NCI-H2196 treated with DMSO at 0.1 percent for 48 hours (cell line): ENCODE measurements around the gene ZIC2.
"Not testable (repeated sequence)": the region's sequence is repeated elsewhere in the genome, so short reads cannot be mapped to it uniquely, and the experiment has no call there.

Experiments used
- DNase-seq: peaks from one replicate; lab custom pipeline; 2025; ENCODE audit not compliant: unreplicated experiment; lab: John Stamatoyannopoulos, UW

Gene ZIC2

GRCh38 chr13:99981735-99982035, at the start of gene ZIC2:
TSS of gene ZIC2 (plus strand) at chr13:99981784. CDS start at chr13:99982065, 281 bp downstream.
- DNase-seq, result no peak

DNA sequence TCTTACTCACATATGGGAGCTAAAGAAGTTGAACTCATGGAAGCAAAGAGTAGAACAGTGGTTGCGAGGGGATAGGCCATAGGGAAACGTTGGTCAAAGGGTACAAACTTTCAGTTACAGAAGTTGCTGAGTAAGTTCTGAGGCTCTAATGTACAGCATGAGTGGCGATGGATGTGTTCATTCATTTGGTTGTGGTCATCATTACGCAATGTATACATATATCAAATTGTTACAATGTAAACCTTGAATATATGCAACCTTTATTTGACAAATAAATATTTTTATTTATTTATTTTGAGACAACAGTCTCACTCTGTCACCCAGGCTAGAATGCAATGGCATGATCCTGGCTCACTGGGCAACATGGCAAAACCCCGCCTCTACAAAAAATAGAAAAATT, 48.7 kb upstream of the ZIC2 start:
- no peak for DNase-seq

- DNase-seq, result no peak
Observed at GRCh38 chr13:99935772-99936171, 45.8 kb upstream of the ZIC2 start.

DNA sequence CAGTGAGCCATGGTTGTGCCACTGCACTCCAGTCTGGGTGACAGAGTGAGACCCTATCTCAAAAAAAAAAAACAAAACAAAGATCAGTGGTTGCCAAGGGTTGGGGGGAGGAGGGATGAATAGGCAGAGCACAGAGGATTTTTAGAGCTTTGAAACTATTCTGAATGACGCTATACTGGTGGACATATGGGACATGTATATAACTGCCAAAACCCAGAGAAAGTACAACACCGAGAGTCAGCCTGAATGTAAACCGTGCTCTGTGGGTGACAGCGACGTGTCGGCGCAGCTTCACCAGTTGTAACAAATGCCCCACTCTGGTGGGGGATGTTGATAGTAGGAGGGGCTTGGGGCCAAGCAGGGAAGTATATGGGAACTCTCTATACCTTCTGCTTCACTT, 42.9 kb upstream of the ZIC2 start:
- DNase-seq, result no peak

- no peak for DNase-seq
Observed at GRCh38 chr13:99941086-99941485, 40.5 kb upstream of the ZIC2 start.

DNA sequence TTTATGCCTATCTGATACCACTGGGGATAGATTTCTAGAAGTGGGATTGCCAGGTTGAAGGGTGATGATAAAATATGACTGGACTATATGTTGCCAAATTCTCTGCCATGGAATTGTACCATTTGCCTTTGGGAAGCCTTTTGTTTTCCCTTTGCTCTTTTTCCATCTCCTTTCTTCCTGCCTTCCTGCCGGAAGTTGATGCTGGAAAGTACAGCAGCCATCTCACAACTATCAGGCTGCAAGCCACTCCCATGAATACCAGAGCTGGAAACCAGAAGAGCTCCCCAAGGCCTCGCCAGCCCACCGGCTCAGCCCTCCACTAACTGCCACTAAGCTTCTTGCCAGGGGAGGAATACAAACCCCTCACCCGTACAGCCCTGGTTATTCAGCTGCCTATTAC, 39.7 kb upstream of the ZIC2 start:
- no peak for DNase-seq

DNA sequence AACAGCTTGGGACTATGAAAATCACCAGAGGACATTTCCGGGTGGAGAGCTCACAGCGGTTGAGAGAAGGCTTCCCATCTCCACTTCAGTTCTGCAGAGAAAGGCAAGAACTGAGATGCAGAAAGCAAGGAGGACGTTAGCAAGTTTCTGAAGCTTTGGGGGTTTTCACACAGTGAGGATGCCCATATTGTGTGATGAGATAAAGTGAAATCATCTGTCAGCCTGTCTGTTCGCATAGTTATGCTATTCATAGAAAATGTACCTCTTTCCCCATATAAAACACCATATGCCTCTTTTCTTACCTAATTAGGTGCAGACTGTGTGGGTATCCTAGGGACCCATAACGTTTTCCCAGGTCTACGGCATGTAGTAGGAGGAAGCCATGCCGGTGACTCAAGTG, 37.5 kb upstream of the ZIC2 start:
- DNase-seq, result no peak

- no peak for DNase-seq
Observed at GRCh38 chr13:99944606-99945005, 37.0 kb upstream of the ZIC2 start.

GRCh38 chr13:99945515-99945914, 36.1 kb upstream of the ZIC2 start:
- not testable (repeated sequence) for DNase-seq

GRCh38 chr13:99947666-99948065, 33.9 kb upstream of the ZIC2 start:
- DNase-seq, result no peak

DNA sequence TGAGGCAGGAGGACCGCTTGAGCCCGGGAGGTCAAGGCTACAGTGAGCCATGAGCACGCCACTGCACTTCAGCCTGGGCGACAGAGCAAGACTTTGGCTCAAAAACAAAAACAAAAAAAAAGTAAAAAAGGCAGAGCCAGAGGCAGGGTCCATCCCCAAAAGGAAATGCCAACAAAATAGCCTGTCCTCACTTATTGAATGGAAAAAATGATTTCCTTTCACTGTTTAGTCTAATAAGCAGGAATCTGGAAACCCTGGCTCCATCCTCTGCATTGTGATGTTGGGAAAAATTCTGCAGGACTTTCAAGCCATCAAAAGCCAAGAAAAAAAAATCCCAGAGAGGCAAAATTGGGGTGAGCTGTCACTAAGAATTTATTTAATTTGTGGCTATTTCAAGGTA, 33.2 kb upstream of the ZIC2 start:
- DNase-seq, result no peak

DNA sequence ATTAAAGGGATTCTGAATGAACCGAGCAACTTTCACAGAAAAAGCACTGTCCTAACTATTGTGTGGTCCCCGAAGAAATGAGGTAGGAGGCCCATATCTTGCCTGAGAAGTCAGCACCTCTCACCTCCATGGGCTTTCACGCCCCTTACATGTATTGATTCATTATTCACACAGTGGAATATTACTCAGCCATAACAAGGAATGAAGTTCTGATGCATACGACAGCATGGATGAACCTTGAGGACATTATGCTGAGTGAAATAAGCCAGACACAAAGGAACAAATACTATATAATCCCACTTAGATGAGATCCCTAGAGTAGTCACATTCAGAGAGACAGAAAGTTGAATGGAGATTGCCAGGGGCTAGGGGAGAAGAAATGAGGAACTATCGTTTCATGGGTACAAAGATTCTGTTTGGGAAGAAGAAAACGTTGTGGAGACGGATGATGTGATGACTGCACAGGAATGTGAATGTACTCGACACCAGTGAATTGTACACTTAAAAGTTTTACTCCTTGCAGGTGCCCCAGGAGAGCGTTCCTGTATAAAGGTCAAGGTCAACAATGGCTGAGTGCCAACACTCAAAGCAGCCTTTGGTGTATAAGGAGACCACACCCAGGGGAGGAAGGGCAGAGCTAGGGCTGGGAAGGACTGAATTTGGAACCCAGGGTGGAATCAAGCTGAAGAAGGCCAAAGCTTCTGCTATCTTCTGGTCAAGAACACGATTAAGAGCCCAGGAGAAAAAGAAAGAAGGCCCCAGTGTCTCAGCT, 32.5 kb upstream of the ZIC2 start:
- no peak for DNase-seq

DNA sequence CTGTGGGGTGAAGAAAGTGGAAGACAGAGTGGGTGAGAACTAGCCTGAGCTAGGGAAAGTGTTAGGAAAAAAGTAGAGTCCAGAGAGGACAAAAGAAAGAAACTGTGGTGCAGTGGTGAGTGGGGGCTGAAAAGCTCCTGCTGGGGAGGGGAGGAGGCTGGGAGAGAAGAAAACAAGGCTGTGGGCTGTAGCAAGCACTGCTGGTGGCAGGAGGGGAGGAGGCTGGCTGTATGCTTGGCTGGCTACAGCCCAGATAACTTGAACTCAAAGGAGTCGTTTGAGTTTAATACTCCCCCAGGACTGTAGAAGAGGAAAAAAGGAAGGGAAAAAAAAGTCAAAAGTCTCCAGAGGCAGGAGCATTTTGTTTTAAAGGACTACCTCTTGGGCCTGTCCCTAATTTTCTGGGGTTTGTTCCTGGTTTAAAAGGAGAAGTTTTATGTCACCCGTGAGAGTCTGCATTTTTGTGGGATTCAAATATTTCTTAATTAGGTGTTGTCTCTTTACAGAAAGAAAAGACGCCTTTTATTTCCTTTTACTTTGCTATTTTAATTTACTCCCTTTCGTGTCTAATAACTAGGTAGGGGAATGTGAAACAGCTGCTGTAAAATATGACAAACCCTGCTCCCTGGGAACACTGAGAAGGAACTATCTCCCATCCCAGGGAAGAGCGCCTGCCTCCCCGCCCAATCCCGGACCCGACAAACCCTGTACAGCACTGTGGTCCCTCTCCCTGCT, 31.7 kb upstream of the ZIC2 start:
- no peak for DNase-seq

DNA sequence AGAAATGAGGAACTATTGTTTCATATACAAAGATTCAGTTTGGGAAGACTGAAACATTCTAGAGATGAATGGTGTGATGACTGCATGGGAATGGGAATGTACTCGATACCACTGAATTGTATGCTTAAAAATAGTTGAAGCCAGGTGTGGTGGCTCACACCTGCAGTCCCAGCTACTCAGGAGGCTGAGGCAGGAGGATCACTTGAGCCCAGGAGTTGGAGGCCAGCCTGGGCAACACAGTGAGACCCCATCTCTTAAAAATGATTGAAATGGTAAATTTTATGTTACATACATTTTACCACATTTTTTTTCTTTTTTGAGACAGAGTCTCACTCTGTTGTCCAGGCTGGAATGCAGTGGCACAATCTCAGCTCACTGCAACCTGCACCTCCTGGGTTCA, 29.9 kb upstream of the ZIC2 start:
- DNase-seq, result not testable (repeated sequence)

DNA sequence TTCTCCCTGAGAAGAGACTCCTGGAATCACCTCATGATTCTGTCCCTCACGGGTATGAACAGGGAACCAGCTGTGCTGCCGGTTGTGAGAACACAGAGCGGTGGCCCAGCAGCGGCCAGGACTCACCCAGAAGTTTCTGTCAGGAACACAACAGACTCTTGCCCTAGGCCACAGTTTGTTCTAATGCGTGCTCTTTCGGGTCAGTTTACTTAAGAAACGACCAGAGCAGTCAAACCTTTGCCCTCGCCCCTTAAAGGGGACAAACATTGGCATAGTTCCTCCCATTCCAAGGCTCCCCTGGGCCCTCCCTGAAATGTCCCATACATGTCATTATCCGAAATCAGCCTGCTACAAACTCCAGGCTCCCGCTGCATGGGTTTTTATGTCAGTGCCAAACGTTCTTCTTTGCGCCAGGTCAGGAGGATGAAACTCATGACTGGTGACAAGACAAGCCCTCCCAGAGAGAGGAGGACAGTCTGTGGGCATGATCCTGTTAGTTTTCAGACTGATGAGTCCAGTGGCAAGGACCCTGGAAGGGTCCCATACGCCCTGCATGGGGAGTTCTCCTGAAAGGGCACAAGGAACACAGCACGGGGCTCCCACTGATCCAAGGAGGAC, 28.3 kb upstream of the ZIC2 start:
- no peak for DNase-seq

DNA sequence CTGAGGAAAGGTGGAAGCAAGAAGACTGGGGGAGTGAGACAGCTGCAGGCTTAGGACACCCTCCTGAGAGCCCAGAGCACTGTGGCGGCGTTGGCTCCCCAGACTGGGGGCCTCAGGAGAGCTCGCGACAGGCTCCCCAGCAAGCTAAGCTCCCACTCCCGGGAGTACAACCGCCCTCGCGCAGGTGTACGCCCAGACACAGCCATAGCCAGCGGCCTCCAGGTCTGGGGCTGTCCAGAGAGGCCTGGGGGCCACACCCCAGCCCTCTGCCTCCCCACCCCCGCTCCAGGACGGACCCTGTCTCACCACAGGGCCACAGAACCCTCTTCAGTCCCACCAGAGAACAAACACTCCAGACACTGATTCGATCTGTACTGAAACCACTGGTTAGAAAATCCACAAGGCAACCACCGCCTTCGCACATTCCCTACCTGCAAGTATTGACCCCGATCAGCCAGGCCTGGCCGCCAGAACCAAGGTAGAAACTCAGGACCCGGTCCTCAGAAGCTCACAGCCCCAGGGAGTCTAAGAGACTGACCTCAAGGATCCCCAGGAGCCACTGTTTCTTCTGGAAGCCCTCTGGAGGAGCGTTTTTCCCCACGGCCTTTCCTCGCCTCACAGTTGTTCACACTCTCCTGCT, 26.4 kb upstream of the ZIC2 start:
- DNase-seq, result no peak

DNA sequence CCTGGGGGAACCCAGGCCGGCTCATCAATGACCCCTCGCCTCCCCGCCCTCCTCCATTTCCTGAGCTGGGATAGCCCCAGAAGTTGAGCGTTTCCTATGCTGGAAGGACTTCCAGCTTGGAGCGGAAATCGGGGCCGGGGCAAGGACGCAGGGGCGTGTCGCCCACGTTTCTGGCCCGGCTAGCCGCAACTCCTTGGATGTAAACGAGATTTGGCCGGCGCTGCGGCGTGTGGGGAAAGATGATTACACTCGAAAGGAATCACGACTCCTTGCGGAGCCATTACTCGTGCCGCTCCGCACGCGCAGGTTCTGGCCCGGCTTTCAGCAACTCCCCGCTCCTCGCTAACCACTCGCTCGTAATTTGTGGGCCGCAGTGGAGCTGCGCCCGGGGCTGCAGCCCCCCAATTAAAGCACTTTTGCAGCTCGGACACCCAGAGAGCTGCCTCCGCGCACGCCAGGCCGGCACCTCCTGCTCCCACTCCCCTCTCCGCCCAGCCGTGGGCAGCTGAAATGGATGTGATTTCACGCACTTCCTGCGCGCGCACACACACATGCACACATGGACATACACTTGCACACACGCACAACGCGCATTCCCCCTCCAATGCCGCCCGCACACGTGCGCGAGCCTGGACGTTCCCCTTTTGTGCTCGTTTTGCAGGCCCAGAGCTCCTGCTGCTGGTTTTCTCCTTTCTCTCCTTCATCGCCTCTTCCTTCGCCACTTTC, 25.7 kb upstream of the ZIC2 start:
- DNase-seq, result no peak

DNA sequence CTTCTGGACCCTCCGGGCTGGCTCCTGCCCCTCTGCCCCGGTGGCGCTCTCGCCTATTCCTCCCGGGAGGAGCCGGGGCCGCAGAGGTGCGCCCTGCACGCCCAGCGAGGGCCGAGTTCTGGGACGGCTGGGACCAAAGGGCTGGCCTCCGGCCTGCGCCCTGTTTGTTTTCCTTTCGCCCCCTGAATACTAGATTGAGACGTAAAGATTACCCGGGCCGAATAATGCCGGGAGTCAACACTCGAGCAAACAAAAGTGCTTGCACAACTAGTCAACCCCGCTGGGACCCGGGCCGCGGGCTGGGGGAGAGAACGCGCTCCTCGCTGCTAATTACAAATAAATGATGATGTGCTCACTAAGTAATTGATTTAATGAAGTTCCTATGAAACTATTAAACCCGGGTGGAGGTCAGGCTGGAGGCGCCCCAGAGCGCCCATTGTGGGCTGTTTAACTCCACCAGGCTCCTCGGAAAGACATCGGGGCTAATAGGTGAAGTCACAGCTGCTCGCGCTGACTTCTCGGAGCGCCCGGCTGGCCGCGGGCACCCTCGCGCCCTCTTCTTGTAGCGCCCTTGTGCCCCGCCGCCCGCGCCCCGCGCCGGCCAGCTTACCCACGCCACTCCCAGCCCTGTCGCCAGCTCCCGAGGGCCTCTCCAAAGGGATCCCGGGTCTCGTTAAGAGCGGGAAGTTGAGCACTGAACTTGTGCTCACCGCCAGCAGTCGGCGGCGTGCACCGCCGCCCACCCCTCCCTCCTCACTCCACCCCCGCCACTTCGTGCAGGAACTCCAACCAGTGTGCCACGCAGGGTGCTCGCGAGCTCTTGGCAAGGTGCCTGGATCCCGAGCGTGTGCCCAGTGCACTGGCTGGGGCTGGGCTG, 24.9 kb upstream of the ZIC2 start:
- no peak for DNase-seq

DNA sequence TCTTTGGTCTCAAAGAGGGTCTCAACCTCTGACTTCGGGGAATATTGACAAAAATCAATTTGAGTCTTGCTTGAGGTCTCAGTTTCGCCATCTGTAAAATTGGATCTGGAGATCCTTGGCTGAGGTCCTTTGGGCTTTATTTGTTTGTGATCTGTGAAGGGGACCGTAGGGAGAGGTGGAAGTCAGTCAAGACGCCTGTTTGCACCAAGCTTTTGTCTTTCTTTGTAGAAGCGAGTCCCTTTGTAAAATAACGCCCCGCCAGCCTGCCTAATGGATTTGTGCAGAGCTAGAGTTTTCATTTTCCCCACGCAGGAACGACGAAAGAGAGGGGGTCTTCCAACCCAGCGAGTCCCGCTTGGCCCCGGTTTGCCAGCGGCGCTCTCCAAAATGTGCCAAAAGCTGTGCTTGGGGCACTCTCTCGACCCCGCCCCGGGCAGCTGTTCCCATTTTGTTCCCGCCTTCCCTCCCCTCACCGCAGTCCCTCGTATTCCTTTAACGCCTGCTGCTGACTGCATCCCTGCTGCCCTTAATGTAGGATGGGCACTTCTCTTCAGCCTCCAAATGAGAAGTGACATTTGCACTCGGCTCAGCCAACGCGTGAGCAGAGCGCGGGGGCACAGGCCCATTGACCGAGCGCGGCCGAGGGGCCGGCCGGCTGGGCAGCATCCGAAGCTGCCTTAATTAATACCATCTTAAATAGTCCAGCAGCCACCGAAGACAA, 23.0 kb upstream of the ZIC2 start:
- DNase-seq, result no peak

DNA sequence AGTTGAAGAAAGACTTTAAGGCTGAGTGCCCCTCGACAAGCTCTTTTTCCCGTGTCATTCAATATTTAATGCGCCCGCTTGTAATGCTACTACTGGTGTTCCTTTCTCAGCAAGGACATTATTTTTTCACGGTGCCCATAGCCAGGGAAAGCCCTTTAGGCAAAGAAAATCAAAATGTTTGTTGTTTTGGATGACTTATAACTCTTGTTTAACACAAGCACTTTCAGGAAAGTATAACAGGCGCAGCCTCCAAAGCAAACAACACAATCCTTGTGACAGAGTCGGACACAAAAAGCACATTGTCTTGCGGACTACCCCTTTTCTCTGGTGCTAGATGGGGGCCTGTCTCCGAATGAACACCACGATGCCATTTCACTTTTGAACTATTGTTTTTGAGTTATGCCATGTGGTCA, 22.5 kb upstream of the ZIC2 start:
- DNase-seq, result no peak
